H1 (cell line): Measurements from ENCODE around the gene TSGA10IP. TPM values are rescaled to one million over a fixed set of nuclear protein-coding genes. Genes with fewer than 3 reads are reported as not detected.

ENCODE experiments used
- ASH2L ChIP-seq: fragments of 200-600, 300-600 bp; sonication (generic); IDR thresholded peaks from one replicate; pipeline ENCODE4 v1.7.1; 2017; ENCODE audit warnings: low read length
- ATF3 ChIP-seq: IDR thresholded peaks from 2 replicates; pipeline ENCODE4 v1.6.1; 2011; ENCODE audit warnings: low read depth, mild to moderate bottlenecking, low read length; ENCODE audit not compliant: insufficient read depth
- BACH1 ChIP-seq: IDR thresholded peaks from 2 replicates; pipeline ENCODE4 v1.6.1; 2012; ENCODE audit warnings: low read length, improper control_type of control experiment
- CHD2 ChIP-seq: IDR thresholded peaks from 2 replicates; pipeline ENCODE4 v1.6.1; 2012; ENCODE audit warnings: low read length, improper control_type of control experiment
- CREB1 ChIP-seq: IDR thresholded peaks from 2 replicates; pipeline ENCODE4 v1.6.1; 2012; ENCODE audit warnings: inconsistent platforms
- EP300 ChIP-seq, 2 experiments: IDR thresholded peaks; 1 replicate in 1 of 2; 2 replicates in 1 of 2; pipeline ENCODE4 v1.6.1; 2011 to 2012; ENCODE audit warnings: low read depth in 2 of 2, low read length in 2 of 2, mild to moderate bottlenecking in 2 of 2, borderline replicate concordance in 1 of 2, inconsistent platforms in 1 of 2, moderate library complexity in 1 of 2
- HDAC6 ChIP-seq: IDR thresholded peaks from one replicate; pipeline ENCODE4 v1.7.1; 2012; ENCODE audit warnings: low read depth, mild to moderate bottlenecking, inconsistent platforms, low read length, moderate library complexity
- MAFK ChIP-seq: IDR thresholded peaks from 2 replicates; pipeline ENCODE4 v1.6.1; 2012; ENCODE audit warnings: low read depth, mild to moderate bottlenecking, improper control_type of control experiment, low read length
- NANOG ChIP-seq: IDR thresholded peaks from 2 replicates; pipeline ENCODE4 v1.6.1; 2011; ENCODE audit warnings: low read length, low read depth, mild to moderate bottlenecking, inconsistent platforms; ENCODE audit not compliant: insufficient read depth, poor library complexity, severe bottlenecking
- RAD21 ChIP-seq, 2 experiments: IDR thresholded peaks in 1 of 2; conservative IDR thresholded peaks in 1 of 2; 2 replicates each; pipeline ENCODE4 v1.6.1; 2011; ENCODE audit warnings: low read depth in 2 of 2, low read length in 2 of 2, improper control_type of control experiment in 1 of 2, inconsistent platforms in 1 of 2, mild to moderate bottlenecking in 1 of 2, moderate library complexity in 1 of 2
- RBBP5 ChIP-seq: IDR thresholded peaks from 2 replicates; pipeline ENCODE4 v1.7.1; 2012; ENCODE audit warnings: low read depth, mild to moderate bottlenecking, inconsistent platforms, low read length, moderate library complexity, borderline replicate concordance
- RFX5 ChIP-seq: IDR thresholded peaks from 2 replicates; pipeline ENCODE4 v1.6.1; 2011; ENCODE audit warnings: low read depth, low read length, improper control_type of control experiment, borderline replicate concordance
- SIN3A ChIP-seq, 2 experiments: IDR thresholded peaks in 1 of 2; conservative IDR thresholded peaks in 1 of 2; 2 replicates each; pipeline ENCODE4 v1.6.1; 2011 to 2012; ENCODE audit warnings: low read length in 2 of 2, improper control_type of control experiment in 1 of 2, low read depth in 1 of 2, mild to moderate bottlenecking in 1 of 2
- SIX5 ChIP-seq: IDR thresholded peaks from 2 replicates; pipeline ENCODE4 v1.6.1; 2011; ENCODE audit warnings: mild to moderate bottlenecking, low read depth, low read length
- SP1 ChIP-seq: IDR thresholded peaks from 2 replicates; pipeline ENCODE4 v1.6.1; 2011; ENCODE audit warnings: low read depth, low read length
- SRF ChIP-seq: IDR thresholded peaks from 2 replicates; pipeline ENCODE4 v1.6.1; 2011; ENCODE audit warnings: mild to moderate bottlenecking, low read depth, low read length, moderate library complexity
- TAF1 ChIP-seq: IDR thresholded peaks from 2 replicates; pipeline ENCODE4 v1.6.1; 2011; ENCODE audit warnings: mild to moderate bottlenecking, low read depth, low read length
- TBP ChIP-seq: IDR thresholded peaks from 2 replicates; pipeline ENCODE4 v1.6.1; 2011; ENCODE audit warnings: low read depth, low read length, improper control_type of control experiment
- TCF12 ChIP-seq: IDR thresholded peaks from 2 replicates; pipeline ENCODE4 v1.6.1; 2011; ENCODE audit warnings: low read depth, mild to moderate bottlenecking, low read length
- ZNF274 ChIP-seq: IDR thresholded peaks from 2 replicates; pipeline ENCODE4 v1.7.0; 2012; ENCODE audit warnings: low read length, borderline replicate concordance; ENCODE audit errors: extremely low read depth
- polyA plus RNA-seq, 7 experiments: library from polyadenylated mRNA; depleted of rRNA in 3 of 7; stranded (reverse) in 5 of 7; unstranded in 2 of 7; fragments of >200 nt in 5 of 7; fragments of 200-250 nt in 2 of 7; gene quantifications; 1 replicate in 5 of 7; 2 replicates in 1 of 7; 4 replicates in 1 of 7; pipeline versions ENCODE4 v1.2.1 to v1.2.3, GENCODE V29; 2011 to 2013; ENCODE audit warnings: missing spikeins in 2 of 7, mixed read lengths in 2 of 7
- total RNA-seq: library from RNA; stranded (reverse); fragmentation: NEBNext Ultra II Directional; extraction: Animal tissue kit (Norgen Biotek cat#: 25700); gene quantifications from 2 replicates; pipeline ENCODE4 v1.2.1, GENCODE V29; 2021
- TF ChIP-seq, protein P1 (sequence below), 3 experiments: IDR thresholded peaks; 1 replicate in 2 of 3; 2 replicates in 1 of 3; pipeline versions ENCODE4 v1.5.1 to v1.6.1; 2011; ENCODE audit warnings: low read length in 3 of 3, mild to moderate bottlenecking in 3 of 3, inconsistent platforms in 2 of 3, low read depth in 1 of 3, moderate library complexity in 1 of 3; ENCODE audit not compliant: insufficient read depth in 1 of 3; ENCODE audit errors: control extremely low read depth in 1 of 3
- TF ChIP-seq, protein P2 (sequence below): IDR thresholded peaks from 2 replicates; pipeline ENCODE4 v1.6.1; 2012; ENCODE audit warnings: inconsistent platforms

TSGA10IP gene
- total and polyA plus RNA-seq, 2 of the 8 experiments (the other 6 are each of a cell fraction or from before 2014, with no cell fraction given), result 1.9 to 6.0 TPM

DNA sequence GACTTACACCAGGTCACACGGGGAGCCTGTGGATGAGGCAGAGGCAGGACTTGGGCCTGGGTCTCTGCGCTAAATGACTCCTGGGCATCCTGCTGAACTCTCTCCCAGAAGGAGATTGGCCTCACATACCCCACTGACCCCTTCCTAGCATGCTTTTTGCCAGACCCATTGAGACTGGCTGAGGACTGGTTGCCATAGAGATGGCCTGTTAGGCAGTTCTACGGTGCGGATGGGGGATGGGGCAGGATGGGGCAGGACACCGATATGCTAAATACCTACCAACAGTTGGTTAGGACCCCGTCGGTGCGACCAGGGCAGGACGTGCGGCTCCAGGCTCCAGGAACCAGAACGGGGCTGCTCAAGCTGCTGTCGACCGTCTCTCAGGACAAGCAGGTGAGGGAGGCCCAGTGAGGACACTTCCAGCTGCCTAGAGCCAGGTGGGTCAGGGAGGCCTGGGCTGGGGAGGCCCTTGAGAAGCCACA is at the start of gene TSGA10IP (continued):
- TF ChIP-seq, protein P1, sequence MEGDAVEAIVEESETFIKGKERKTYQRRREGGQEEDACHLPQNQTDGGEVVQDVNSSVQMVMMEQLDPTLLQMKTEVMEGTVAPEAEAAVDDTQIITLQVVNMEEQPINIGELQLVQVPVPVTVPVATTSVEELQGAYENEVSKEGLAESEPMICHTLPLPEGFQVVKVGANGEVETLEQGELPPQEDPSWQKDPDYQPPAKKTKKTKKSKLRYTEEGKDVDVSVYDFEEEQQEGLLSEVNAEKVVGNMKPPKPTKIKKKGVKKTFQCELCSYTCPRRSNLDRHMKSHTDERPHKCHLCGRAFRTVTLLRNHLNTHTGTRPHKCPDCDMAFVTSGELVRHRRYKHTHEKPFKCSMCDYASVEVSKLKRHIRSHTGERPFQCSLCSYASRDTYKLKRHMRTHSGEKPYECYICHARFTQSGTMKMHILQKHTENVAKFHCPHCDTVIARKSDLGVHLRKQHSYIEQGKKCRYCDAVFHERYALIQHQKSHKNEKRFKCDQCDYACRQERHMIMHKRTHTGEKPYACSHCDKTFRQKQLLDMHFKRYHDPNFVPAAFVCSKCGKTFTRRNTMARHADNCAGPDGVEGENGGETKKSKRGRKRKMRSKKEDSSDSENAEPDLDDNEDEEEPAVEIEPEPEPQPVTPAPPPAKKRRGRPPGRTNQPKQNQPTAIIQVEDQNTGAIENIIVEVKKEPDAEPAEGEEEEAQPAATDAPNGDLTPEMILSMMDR (IDR thresholded peaks at IDR 0.05; ENCODE audit: control extremely low read depth in 1 of 3, insufficient read depth in 1 of 3, low read depth in 1 of 3, low read length in 3 of 3), result no peak
- TF ChIP-seq RFX5, result no peak
- no peak for TF ChIP-seq HDAC6
- peak; percentile 68; the same call in 1 of the 2 replicates for TF ChIP-seq TBP
- no peak for TF ChIP-seq SIN3A (conservative IDR thresholded peaks at IDR 0.05 in 1 of 2, IDR thresholded peaks at IDR 0.05 in 1 of 2; ENCODE audit: low read depth in 1 of 2, low read length in 2 of 2)
- peak; percentile 34 for TF ChIP-seq NANOG
- peak in 1 of 2 experiments; percentile 81; a peak in 1 of 3 replicates for TF ChIP-seq EP300 (IDR thresholded peaks at IDR 0.05; ENCODE audit: borderline replicate concordance in 1 of 2, low read depth in 2 of 2, low read length in 2 of 2)
- TF ChIP-seq RAD21 (IDR thresholded peaks at IDR 0.05 in 1 of 2, conservative IDR thresholded peaks at IDR 0.05 in 1 of 2; ENCODE audit: low read depth in 2 of 2, low read length in 2 of 2), result peak in 1 of 2 experiments; percentile 5; a peak in 1 of 4 replicates
- TF ChIP-seq ZNF274, result no peak
- no peak for TF ChIP-seq SRF
- peak; percentile 47; the same call in 1 of the 2 replicates for TF ChIP-seq CREB1
- no peak for TF ChIP-seq SIX5
- no peak for TF ChIP-seq MAFK
- TF ChIP-seq CHD2, result no peak; the same call in 1 of the 2 replicates
- TF ChIP-seq SP1, result peak; percentile 87; the same call in 1 of the 2 replicates
- TF ChIP-seq RBBP5, result peak; percentile 93; the same call in 1 of the 2 replicates
- no peak for TF ChIP-seq ATF3
- TF ChIP-seq, protein P2, sequence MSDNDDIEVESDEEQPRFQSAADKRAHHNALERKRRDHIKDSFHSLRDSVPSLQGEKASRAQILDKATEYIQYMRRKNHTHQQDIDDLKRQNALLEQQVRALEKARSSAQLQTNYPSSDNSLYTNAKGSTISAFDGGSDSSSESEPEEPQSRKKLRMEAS, result peak; percentile 40
- peak; percentile 71 for TF ChIP-seq TAF1
- TF ChIP-seq TCF12, result no peak
- TF ChIP-seq ASH2L, result peak; percentile 65
- no peak for TF ChIP-seq BACH1
